K562 (cell line): ENCODE measurements around the gene SPDYE1. TPM values are rescaled to one million over a fixed set of nuclear protein-coding genes. Genes with fewer than 3 reads are reported as not detected.
"Not testable (repeated sequence)": the region's sequence is repeated elsewhere in the genome, so short reads cannot be mapped to it uniquely, and the experiment has no call there.

Experiments
- ATF7 ChIP-seq: fragments of 450-650 bp; IDR thresholded peaks from 2 replicates; pipeline ENCODE4 v1.7.1; 2014; ENCODE audit warnings: mild to moderate bottlenecking, moderate library complexity
- CHD1 ChIP-seq: fragments of 200-600 bp; sonication (generic); IDR thresholded peaks from one replicate; pipeline ENCODE4 v1.6.1; 2012; ENCODE audit warnings: mild to moderate bottlenecking, moderate library complexity, low read length, inconsistent platforms
- CREM ChIP-seq: IDR thresholded peaks from 2 replicates; pipeline ENCODE4 v1.6.1; 2014; ENCODE audit warnings: antibody characterized with exemption, low read depth
- ELF1 ChIP-seq: fragments of 200-800 bp; sonication (Bioruptor generic); IDR thresholded peaks from 2 replicates; pipeline ENCODE4 v1.6.1; 2016; ENCODE audit warnings: missing genetic modification characterization, missing compliant biosample characterization
- HDAC1 ChIP-seq, 2 experiments: fragments of 450-650 bp; IDR thresholded peaks; 2 replicates each; pipeline ENCODE4 v1.6.1; 2016 to 2017; ENCODE audit warnings: inconsistent platforms in 1 of 2, mild to moderate bottlenecking in 1 of 2, moderate library complexity in 1 of 2
- HNRNPLL ChIP-seq: fragments of 200-400 bp; formaldehyde crosslinking; IDR thresholded peaks from 2 replicates; pipeline ENCODE4 v1.6.1; 2017; ENCODE audit warnings: low read length, low read depth, mild to moderate bottlenecking; ENCODE audit not compliant: poor library complexity, severe bottlenecking
- JUN ChIP-seq, 2 experiments: sonication (generic) in 1 of 2; formaldehyde crosslinking in 1 of 2; IDR thresholded peaks; 2 replicates each; pipeline versions ENCODE4 v1.6.1 to v1.8.0; 2012 to 2022; ENCODE audit warnings: borderline replicate concordance in 2 of 2, mild to moderate bottlenecking in 2 of 2, improper control_type of control experiment in 1 of 2, low read depth in 1 of 2, low read length in 1 of 2, missing genetic modification reagents in 1 of 2
- KAT7 ChIP-seq: sonication (generic); formaldehyde crosslinking; IDR thresholded peaks from 2 replicates; pipeline ENCODE4 v1.8.0; 2022; ENCODE audit warnings: missing genetic modification reagents, mild to moderate bottlenecking, borderline replicate concordance
- MAZ ChIP-seq, 2 experiments: fragments of 450-650 bp in 1 of 2; sonication (generic) in 1 of 2; formaldehyde crosslinking; IDR thresholded peaks in 1 of 2; conservative IDR thresholded peaks in 1 of 2; 2 replicates each; pipeline versions ENCODE4 v1.4.0 to v1.5.0; 2020; ENCODE audit warnings: mild to moderate bottlenecking in 1 of 2, missing genetic modification reagents in 1 of 2
- MYC ChIP-seq, 2 experiments: fragments of 250-450 bp in 1 of 2; sonication (Bioruptor Pico) in 1 of 2; IDR thresholded peaks; 2 replicates each; pipeline versions ENCODE4 v1.5.1 to v1.6.1; 2012 to 2021; ENCODE audit warnings: low read depth in 2 of 2, borderline replicate concordance in 1 of 2, improper control_type of control experiment in 1 of 2, low read length in 1 of 2, mild to moderate bottlenecking in 1 of 2, moderate library complexity in 1 of 2
- PML ChIP-seq: IDR thresholded peaks from 2 replicates; pipeline ENCODE4 v1.6.1; 2012; ENCODE audit warnings: low read length, inconsistent platforms
- POLR2A ChIP-seq: fragments of 450-650 bp; conservative IDR thresholded peaks from 2 replicates; pipeline ENCODE4 v1.6.1; 2016
- POLR2H ChIP-seq: IDR thresholded peaks from 2 replicates; pipeline ENCODE4 v1.6.1; 2016; ENCODE audit warnings: missing genetic modification characterization, low read depth, mild to moderate bottlenecking, control low read depth, missing compliant biosample characterization, moderate library complexity
- RB1 ChIP-seq: fragments of 450-650 bp; IDR thresholded peaks from 2 replicates; pipeline ENCODE4 v1.6.1; 2017; ENCODE audit warnings: low read depth, mild to moderate bottlenecking
- SIN3B ChIP-seq: fragments of 450-650 bp; IDR thresholded peaks from 2 replicates; pipeline ENCODE4 v1.6.1; 2017; ENCODE audit warnings: low read depth, mild to moderate bottlenecking, moderate library complexity
- SNIP1 ChIP-seq: fragments of 450-650 bp; IDR thresholded peaks from 2 replicates; pipeline ENCODE4 v1.7.1; 2017; ENCODE audit warnings: low read depth, mild to moderate bottlenecking
- SP2 ChIP-seq: IDR thresholded peaks from 2 replicates; pipeline ENCODE4 v1.6.1; 2011; ENCODE audit warnings: mild to moderate bottlenecking, low read depth, low read length, moderate library complexity; ENCODE audit not compliant: poor library complexity, severe bottlenecking; ENCODE audit errors: extremely low read depth
- TEAD1 ChIP-seq, 2 experiments: fragments of 450-650 bp in 1 of 2; sonication (generic) in 1 of 2; formaldehyde crosslinking; IDR thresholded peaks; 2 replicates each; pipeline versions ENCODE4 v1.4.0 to v1.8.0; 2020 to 2022; ENCODE audit warnings: mild to moderate bottlenecking in 2 of 2, missing genetic modification reagents in 1 of 2
- ZBTB2 ChIP-seq: fragments of 450-650 bp; IDR thresholded peaks from 2 replicates; pipeline ENCODE4 v1.6.1; 2016; ENCODE audit warnings: antibody characterized with exemption
- polyA plus RNA-seq, 8 experiments: library from polyadenylated mRNA; depleted of rRNA in 4 of 8; stranded (reverse) in 5 of 8; unstranded in 3 of 8; fragments of >200 nt; fragmentation: Nextera tagmentation in 2 of 8; fragmentation: Illumina TruSeq in 1 of 8; extraction: Ambion mirVana in 2 of 8; extraction: Trizol in 1 of 8; gene quantifications; 2 replicates each; pipeline versions ENCODE4 v1.2.1 to v1.2.3, GENCODE V29; 2011 to 2014; ENCODE audit warnings: inconsistent platforms in 1 of 8, missing spikeins in 1 of 8
- total RNA-seq, 7 experiments: library from RNA; depleted of rRNA in 6 of 7; stranded (reverse); fragments of >200 nt in 6 of 7; fragmentation: Illumina TruSeq in 2 of 7; extraction: Trizol in 2 of 7; gene quantifications; 2 replicates each; pipeline versions ENCODE4 v1.2.1 to v1.2.3, GENCODE V29; 2011 to 2021; ENCODE audit warnings: low replicate concordance in 1 of 7
- TF ChIP-seq, protein P1 (sequence below): fragments of 450-650 bp; formaldehyde crosslinking; IDR thresholded peaks from 2 replicates; pipeline ENCODE4 v1.4.0; 2020; ENCODE audit warnings: mild to moderate bottlenecking, moderate library complexity
- TF ChIP-seq, protein P2 (sequence below), 3 experiments: fragments of 200-800 bp in 1 of 3; sonication (Bioruptor generic) in 1 of 3; sonication (generic) in 1 of 3; formaldehyde crosslinking in 1 of 3; IDR thresholded peaks; 2 replicates each; pipeline versions ENCODE4 v1.6.1 to v1.8.0; 2016 to 2022; ENCODE audit warnings: mild to moderate bottlenecking in 2 of 3, missing compliant biosample characterization in 2 of 3, missing genetic modification characterization in 2 of 3, missing genetic modification reagents in 1 of 3

Gene SPDYE1
- total and polyA plus RNA-seq, 9 of the 15 experiments (the other 6 are each of a cell fraction or from before 2014, with no cell fraction given), result 0.04 to 0.10 TPM; not detected in 7

DNA sequence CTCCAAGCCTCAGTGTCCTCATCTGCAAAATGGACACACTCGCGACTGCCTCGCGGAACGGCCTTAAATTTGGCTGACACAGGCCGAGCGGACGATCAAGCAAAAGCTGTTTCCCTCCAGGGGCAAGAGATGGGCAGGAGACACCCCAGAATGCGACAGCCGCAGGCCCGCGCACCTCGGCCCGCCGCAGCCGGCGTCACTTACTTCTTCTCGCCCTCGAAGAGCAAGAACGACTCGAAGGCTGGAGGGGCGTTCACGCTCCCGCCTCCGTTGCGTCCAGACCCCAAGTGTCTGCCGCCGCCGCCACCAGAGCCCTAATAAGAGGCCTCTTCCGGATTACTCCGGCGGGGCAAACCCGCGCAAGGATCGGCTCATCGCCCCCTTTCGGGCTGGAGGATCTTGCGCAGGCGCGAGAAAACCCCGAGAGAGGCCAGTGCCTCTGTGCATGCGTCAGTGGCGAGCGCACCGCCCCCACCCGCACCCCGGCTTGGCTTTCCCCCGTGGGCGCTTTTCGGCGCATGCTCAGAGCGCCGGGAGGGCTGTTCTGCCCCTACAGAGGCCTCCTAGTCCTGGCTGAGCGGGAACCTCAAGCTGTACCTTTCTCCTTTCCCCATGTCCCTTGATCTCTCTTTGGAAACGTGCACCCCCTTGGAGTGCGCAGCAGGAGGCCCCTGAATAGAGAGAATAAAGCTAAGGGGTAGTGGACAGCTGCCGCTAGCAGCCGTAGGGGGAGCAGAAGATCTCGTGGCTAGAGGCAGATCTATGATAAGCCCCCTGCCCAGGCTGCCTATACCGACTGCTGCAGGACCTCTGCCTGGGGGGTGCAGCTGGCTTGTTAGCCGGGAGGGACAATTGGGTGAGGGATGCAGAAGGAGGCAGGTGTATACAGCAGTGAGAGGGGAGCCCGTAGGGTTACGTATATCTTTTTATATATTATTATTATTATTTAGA, 21.4 kb downstream of the SPDYE1 start (continued):
- TF ChIP-seq TEAD1 (CRISPR knock-in tag; IDR thresholded peaks at IDR 0.05), result peak; percentile 52 to 65; a peak in 1 of 4 replicates
- peak; percentile 94 for TF ChIP-seq RB1
- TF ChIP-seq PML, result 0 out of 2 replicates have a peak, but pooled peaks have one; percentile 23
- peak; percentile 68 for TF ChIP-seq SP2
- TF ChIP-seq CREM, result peak; percentile 83
- TF ChIP-seq ZBTB2, result peak; percentile 95
- TF ChIP-seq SNIP1, result peak; percentile 52; the same call in 1 of the 2 replicates
- TF ChIP-seq MAZ (CRISPR knock-in tag; conservative IDR thresholded peaks at IDR 0.05 in 1 of 2, IDR thresholded peaks at IDR 0.05 in 1 of 2), result peak; percentile 90 to 95
- TF ChIP-seq HNRNPLL, result peak; percentile 34
- peak; percentile 89 for TF ChIP-seq ELF1
- TF ChIP-seq, protein P1, sequence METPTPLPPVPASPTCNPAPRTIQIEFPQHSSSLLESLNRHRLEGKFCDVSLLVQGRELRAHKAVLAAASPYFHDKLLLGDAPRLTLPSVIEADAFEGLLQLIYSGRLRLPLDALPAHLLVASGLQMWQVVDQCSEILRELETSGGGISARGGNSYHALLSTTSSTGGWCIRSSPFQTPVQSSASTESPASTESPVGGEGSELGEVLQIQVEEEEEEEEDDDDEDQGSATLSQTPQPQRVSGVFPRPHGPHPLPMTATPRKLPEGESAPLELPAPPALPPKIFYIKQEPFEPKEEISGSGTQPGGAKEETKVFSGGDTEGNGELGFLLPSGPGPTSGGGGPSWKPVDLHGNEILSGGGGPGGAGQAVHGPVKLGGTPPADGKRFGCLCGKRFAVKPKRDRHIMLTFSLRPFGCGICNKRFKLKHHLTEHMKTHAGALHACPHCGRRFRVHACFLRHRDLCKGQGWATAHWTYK (CRISPR knock-in tag), result 0 out of 2 replicates have a peak, but pooled peaks have one; percentile 49
- TF ChIP-seq POLR2A, result peak; percentile 91
- TF ChIP-seq SIN3B, result peak; percentile 95
- TF ChIP-seq, protein P2, sequence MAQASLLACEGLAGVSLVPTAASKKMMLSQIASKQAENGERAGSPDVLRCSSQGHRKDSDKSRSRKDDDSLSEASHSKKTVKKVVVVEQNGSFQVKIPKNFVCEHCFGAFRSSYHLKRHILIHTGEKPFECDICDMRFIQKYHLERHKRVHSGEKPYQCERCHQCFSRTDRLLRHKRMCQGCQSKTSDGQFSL (CRISPR knock-in tag; IDR thresholded peaks at IDR 0.05), result not testable (repeated sequence)
- TF ChIP-seq, protein P2 (tag; IDR thresholded peaks at IDR 0.05), result 0 out of 4 replicates have a peak, but pooled peaks of 1 of the 2 experiments have one; percentile 35
- TF ChIP-seq KAT7 (CRISPR knock-in tag), result peak; percentile 60; the same call in 1 of the 2 replicates
- peak in 1 of 2 experiments; percentile 81; a peak in 2 of 4 replicates for TF ChIP-seq HDAC1 (IDR thresholded peaks at IDR 0.05)
- peak; percentile 23; the same call in 1 of the 2 replicates for TF ChIP-seq JUN (IDR thresholded peaks at IDR 0.05; ENCODE audit: borderline replicate concordance, low read depth, low read length)
- not testable (repeated sequence) for TF ChIP-seq JUN (CRISPR knock-in tag; IDR thresholded peaks at IDR 0.05; ENCODE audit: borderline replicate concordance); MYC (CRISPR knock-in tag; IDR thresholded peaks at IDR 0.05; ENCODE audit: borderline replicate concordance, low read depth)
- peak; percentile 53; the same call in 1 of the 2 replicates for TF ChIP-seq POLR2H (tag)
- peak; percentile 74; the same call in 1 of the 2 replicates for TF ChIP-seq ATF7
- TF ChIP-seq CHD1, result peak; percentile 39
- TF ChIP-seq MYC (IDR thresholded peaks at IDR 0.05; ENCODE audit: low read depth, low read length), result peak; percentile 59; the same call in 1 of the 2 replicates
